PC-3 (cell line): ENCODE data around the gene SFSWAP.

Experiments used
- CTCF ChIP-seq: fragments of 300-600 bp; sonication (generic); conservative IDR thresholded peaks from 2 replicates; pipeline ENCODE4 v1.5.1; 2017; ENCODE audit warnings: antibody characterized with exemption, low read depth, mild to moderate bottlenecking, low read length
- EZH2 ChIP-seq: fragments of 300-600 bp; sonication (generic); IDR thresholded peaks from one replicate; pipeline ENCODE4 v1.6.1; 2017; ENCODE audit warnings: antibody characterized with exemption, mild to moderate bottlenecking, low read length; ENCODE audit not compliant: unreplicated experiment
- EZH2phosphoT487 ChIP-seq: fragments of 300-600 bp; sonication (generic); IDR thresholded peaks from 2 replicates; pipeline ENCODE4 v1.6.1; 2018; ENCODE audit warnings: mild to moderate bottlenecking, antibody characterized with exemption, low read length, borderline replicate concordance

DNA sequence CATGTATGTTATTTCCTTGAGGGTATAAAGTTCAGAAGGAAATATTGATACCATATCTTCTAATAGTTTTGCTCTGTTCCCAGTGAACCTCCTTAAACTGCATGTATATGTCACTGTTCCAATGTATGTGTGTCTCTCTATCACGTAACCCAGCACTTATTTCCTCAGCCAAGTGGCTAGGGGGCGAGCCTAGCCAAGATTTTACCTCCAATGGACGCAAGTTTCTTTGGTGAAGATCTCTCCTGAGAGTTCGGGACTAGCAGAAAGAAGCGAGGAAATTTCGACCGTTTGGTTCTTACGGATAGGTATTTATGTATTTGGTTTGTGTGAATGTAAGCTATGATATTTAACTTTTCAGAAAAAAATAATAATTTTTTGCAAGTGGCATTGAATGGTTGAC is 2.5 kb downstream of the SFSWAP start:
- TF ChIP-seq CTCF (peak; percentile 22; the same call in 1 of the 2 replicates), EZH2 (no peak), EZH2phosphoT487 (no peak)
